GM12864 (cell line): ENCODE measurements around the gene FMN1.

Source experiments
- DNase-seq: peaks from one replicate; pipeline ENCODE4 v3.0.0-alpha.2; 2011; ENCODE audit warnings: low read depth
- H3K4me3 ChIP-seq: 2 replicates; pipeline ENCODE4 v1.5.1; 2011; ENCODE audit warnings: mild to moderate bottlenecking, low read depth, low read length, control low read depth
- TF ChIP-seq, protein P1 (sequence below): IDR thresholded peaks from 2 replicates; pipeline ENCODE4 v1.5.1; 2011; ENCODE audit warnings: low read depth, mild to moderate bottlenecking, moderate library complexity, low read length, control low read depth, inconsistent platforms; ENCODE audit errors: missing control alignments

The FMN1 gene

DNA sequence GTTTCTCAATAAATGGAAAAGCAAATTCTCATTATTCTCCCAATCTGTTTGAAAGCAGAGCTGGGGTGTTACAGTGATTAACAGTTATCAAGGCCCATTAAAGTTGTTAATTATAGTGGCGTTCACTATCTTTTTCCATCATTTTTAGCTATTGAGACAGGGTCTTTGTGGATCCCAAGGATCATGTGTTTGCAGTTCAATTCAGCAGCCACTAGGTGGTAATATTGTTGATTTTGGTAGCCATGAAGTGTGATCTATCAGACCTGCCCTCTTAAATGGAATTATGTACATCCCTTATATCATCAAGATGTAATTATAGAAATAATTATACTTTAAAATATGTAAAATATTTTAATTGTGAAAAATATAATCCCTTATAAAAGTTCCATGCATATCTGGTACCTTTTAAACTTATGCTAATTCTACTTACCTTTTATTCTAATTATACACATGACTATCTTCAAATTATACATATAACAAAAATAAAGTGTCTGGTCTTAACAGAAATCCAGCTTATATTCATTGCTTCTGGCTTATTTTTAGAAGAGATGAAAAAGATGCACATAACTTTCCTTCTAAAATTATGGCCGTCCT lies 350.3 kb downstream of the FMN1 start:
- TF ChIP-seq, protein P1, sequence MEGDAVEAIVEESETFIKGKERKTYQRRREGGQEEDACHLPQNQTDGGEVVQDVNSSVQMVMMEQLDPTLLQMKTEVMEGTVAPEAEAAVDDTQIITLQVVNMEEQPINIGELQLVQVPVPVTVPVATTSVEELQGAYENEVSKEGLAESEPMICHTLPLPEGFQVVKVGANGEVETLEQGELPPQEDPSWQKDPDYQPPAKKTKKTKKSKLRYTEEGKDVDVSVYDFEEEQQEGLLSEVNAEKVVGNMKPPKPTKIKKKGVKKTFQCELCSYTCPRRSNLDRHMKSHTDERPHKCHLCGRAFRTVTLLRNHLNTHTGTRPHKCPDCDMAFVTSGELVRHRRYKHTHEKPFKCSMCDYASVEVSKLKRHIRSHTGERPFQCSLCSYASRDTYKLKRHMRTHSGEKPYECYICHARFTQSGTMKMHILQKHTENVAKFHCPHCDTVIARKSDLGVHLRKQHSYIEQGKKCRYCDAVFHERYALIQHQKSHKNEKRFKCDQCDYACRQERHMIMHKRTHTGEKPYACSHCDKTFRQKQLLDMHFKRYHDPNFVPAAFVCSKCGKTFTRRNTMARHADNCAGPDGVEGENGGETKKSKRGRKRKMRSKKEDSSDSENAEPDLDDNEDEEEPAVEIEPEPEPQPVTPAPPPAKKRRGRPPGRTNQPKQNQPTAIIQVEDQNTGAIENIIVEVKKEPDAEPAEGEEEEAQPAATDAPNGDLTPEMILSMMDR: peak; percentile 64
- peak; percentile 5 for DNase-seq
- no peak overlapping the region for H3K4me3 ChIP-seq

DNA sequence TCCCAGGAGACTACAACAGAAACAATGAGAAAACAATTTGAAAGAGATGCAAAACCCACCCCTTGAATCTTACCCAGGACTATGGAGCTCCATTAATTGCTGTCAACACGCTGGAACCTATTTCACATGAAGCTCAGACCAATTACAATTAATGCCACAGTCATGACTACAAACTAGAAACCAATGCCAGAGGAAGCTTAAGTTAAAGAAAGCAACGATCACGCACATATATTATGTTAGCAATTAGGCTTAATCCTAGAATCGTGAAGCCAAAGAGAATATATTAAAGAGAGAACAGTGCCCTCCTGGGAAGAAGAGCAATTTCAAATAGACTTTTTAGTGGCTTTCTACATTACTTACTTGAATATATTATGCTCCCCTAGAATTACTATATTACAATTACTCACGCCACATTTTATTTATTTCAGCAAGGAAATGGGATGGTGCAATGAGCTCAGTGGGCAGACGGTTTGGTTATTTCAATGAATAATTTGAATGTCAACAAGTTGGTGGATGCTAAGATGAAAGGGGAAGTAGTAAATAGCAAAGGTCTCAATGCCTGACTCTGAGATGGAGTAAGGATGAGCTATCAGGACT lies 351.2 kb downstream of the FMN1 start:
- no peak overlapping the region for H3K4me3 ChIP-seq
- TF ChIP-seq, protein P1: no peak
- DNase-seq: no peak

DNA sequence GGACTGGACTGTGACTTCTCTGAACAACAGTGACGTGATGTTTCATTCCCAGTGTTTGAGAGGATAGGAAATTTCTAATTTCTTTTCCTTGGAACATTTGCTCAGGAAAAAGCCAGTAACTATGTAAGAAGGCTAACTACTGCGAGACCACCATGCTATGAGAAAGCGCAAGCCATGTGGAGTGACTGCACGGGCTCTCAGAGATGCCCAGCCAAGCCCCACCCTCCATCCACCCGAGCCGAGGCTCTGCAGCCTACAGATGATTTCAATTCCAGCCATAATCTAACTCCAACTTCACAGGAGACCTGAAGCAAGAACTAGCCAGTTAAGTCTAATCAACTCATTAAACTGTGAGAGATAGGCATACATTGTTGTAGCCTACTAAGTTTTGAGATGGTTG lies 352.4 kb downstream of the FMN1 start:
- TF ChIP-seq, protein P1: no peak
- H3K4me3 ChIP-seq: no peak overlapping the region
- DNase-seq: no peak

DNA sequence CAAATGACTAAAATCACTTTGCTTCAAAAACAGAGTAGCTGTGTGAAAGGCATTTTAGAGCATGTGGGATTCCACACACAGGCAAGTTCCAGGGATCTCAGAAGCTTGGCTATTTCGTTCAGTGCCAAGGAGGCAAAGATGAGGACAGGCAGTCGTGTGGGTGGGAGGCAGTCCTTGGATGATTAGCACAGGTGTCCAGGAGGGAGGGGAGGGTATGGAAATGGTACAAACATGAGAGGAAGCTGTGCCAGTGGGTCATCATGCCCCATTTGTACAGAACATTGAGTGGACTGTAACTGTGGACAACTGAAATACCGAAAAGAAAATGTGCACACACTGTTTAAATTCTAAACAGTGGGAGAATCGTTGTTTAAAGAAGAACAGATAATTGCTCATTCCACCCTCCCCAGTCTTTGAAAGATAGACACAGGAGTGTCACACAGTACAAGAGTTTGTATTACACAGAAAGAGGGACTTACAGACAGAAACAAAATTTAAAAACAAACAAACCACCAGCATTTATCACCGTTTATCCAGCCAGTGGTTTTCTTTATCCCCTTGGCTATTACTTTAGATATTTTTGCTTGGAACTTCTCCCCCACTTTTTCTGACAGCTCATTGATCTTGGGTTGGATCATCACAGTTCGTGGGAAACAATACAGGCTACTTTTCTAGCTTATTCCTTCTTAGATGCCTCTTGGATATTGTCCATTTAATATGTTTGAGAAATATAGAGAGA lies 353.8 kb downstream of the FMN1 start:
- no peak overlapping the region for H3K4me3 ChIP-seq
- TF ChIP-seq, protein P1: no peak
- no peak for DNase-seq

DNA sequence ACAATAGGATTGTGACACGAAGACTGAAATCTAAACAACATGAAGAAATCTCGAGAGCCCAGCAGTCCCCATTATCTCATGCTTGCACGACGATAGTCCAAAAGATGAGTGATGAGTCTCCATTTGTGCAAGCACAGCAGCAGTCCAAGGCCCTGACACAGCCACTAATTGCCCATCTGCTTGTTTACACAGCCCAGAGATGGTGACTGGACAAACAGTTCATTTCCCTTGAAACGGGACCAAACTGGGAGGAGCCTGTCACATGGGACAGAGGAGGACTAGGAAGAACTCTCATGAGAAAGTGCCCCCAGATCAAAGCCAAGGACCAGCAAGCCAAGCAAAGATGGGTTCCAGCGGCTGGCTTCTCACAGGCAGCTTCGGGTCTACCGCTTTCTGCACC lies 355.7 kb downstream of the FMN1 start:
- TF ChIP-seq, protein P1: no peak
- no peak overlapping the region for H3K4me3 ChIP-seq
- no peak for DNase-seq

DNA sequence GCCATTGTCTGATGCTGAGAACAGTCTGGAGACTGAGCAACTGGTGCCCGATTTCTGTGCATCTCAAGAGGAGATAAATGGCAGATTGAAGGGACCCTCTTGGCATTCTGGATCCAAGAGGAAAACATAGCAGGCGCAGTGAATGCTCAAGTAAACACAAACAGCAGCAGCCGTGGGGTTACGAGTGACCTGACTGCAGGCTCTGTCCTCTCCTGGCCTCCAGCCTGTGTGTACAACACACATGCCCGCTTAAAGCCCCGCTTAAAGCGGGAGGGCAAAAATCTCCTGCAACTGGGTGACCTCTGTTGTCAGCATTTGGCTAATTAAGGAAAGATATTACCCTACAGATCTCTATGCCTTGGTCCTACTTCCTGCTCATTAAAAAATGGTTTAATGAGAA lies 356.2 kb downstream of the FMN1 start:
- H3K4me3 ChIP-seq: no peak overlapping the region
- TF ChIP-seq, protein P1: no peak
- DNase-seq: no peak

DNA sequence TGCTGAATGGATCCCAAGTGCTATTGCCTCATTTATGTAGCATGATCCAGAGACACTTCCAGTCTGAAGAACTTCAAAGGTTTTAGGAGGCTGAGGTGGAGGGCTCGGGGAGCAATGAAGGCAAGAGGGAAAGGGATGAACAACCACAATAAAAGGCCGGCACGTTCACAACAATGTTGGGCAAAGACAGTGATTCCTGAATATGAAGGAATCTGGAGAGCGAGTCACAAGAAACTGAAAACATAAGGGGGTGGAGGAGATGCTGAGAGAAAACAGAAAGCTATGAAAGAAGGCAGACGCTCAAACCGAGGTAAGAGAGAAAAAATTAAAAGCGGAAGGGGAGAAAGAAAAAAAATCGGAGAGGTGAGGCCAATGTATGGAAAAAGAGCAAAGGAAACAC lies 356.6 kb downstream of the FMN1 start:
- no peak overlapping the region for H3K4me3 ChIP-seq
- DNase-seq: no peak
- TF ChIP-seq, protein P1: no peak
